Osteoblast (primary cell): ENCODE data around the gene MNX1. TPM values are rescaled to one million over a fixed set of nuclear protein-coding genes. Genes with fewer than 3 reads are reported as not detected.

Source experiments
- DNase-seq: peaks from one replicate; pipeline ENCODE4 v3.0.0; 2011; ENCODE audit warnings: low spot score, mixed read lengths; ENCODE audit not compliant: insufficient read length; ENCODE audit errors: missing footprints
- H2AFZ ChIP-seq: 2 replicates; pipeline ENCODE4 v1.6.0; 2011; ENCODE audit warnings: mild to moderate bottlenecking, low read length
- H3K27ac ChIP-seq: 2 replicates; pipeline ENCODE4 v1.5.1; 2011; ENCODE audit warnings: mild to moderate bottlenecking, low read depth, low read length, moderate library complexity
- H3K27me3 ChIP-seq: 2 replicates; pipeline ENCODE4 v1.6.0; 2012; ENCODE audit warnings: mild to moderate bottlenecking, control low read depth, inconsistent platforms, low read length, moderate library complexity; ENCODE audit not compliant: insufficient read depth
- H3K36me3 ChIP-seq: 2 replicates; pipeline ENCODE4 v1.5.1; 2011; ENCODE audit warnings: mild to moderate bottlenecking, low read length, control low read depth, moderate library complexity; ENCODE audit not compliant: insufficient read depth
- H3K4me1 ChIP-seq: 2 replicates; pipeline ENCODE4 v1.5.1; 2011; ENCODE audit warnings: mild to moderate bottlenecking, low read length, control low read depth, moderate library complexity; ENCODE audit not compliant: insufficient read depth
- H3K4me2 ChIP-seq: 2 replicates; pipeline ENCODE4 v1.6.0; 2011; ENCODE audit warnings: mild to moderate bottlenecking, low read length; ENCODE audit not compliant: insufficient read depth
- H3K4me3 ChIP-seq: fragments of 200-600 bp; sonication (generic); 3 replicates; pipeline ENCODE4 v1.5.1; 2012; ENCODE audit warnings: mild to moderate bottlenecking, low read length, inconsistent platforms; ENCODE audit not compliant: insufficient read depth
- H3K79me2 ChIP-seq: 2 replicates; pipeline ENCODE4 v1.6.0; 2012; ENCODE audit warnings: mild to moderate bottlenecking, low read length, control low read depth, inconsistent platforms; ENCODE audit not compliant: insufficient read depth
- H3K9me3 ChIP-seq: 2 replicates; pipeline ENCODE4 v1.5.1; 2011; ENCODE audit warnings: low read depth, low read length, control low read depth
- H4K20me1 ChIP-seq: 2 replicates; pipeline ENCODE4 v1.6.0; 2012; ENCODE audit warnings: mild to moderate bottlenecking, low read length, control low read depth; ENCODE audit not compliant: insufficient read depth
- CTCF ChIP-seq: IDR thresholded peaks from 2 replicates; pipeline ENCODE4 v1.5.1; 2011; ENCODE audit warnings: mild to moderate bottlenecking, low read depth, low read length, moderate library complexity; ENCODE audit errors: extremely low read depth
- total RNA-seq: library from RNA; depleted of rRNA; stranded (reverse); fragments of >200 nt; gene quantifications from 2 replicates; pipeline ENCODE4 v1.2.3, GENCODE V29; 2012

Gene MNX1
- total RNA-seq, 1 donor: not detected

DNA sequence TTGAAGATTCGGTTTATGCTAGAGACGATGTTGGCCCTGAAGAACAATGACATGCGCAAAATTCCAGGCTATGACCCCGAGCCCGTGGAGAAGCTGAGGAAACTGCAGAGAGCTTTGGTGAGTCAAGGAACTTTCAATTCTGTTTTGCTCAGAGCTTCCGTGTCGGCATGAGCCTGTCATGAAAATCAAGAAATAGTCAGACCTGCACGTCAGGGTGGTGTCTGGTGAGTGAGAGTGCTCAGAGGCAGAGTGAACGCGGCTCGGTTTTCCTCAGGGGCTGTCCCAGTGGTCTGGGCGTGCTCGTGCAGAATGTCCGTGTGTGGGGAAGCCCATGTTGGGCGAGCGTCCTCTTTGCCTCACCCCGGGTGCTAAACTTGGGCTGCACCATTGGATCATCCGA, 48.3 kb downstream of the MNX1 start:
- no peak for DNase-seq
- Histone ChIP-seq H3K27ac (no peak overlapping the region), H3K9me3 (no peaks in the 10 kb centered on the region), H4K20me1 (peaks cover 2% of the 10 kb centered on the region), H3K79me2 (peaks cover 30% of the 10 kb centered on the region), H3K36me3 (peaks cover 88% of the 10 kb centered on the region), H3K27me3 (no peaks in the 10 kb centered on the region), H2AFZ (no peak overlapping the region), H3K4me3 (no peak overlapping the region), H3K4me2 (no peak overlapping the region), H3K4me1 (no peaks in the 10 kb centered on the region)
- TF ChIP-seq CTCF: no peak

DNA sequence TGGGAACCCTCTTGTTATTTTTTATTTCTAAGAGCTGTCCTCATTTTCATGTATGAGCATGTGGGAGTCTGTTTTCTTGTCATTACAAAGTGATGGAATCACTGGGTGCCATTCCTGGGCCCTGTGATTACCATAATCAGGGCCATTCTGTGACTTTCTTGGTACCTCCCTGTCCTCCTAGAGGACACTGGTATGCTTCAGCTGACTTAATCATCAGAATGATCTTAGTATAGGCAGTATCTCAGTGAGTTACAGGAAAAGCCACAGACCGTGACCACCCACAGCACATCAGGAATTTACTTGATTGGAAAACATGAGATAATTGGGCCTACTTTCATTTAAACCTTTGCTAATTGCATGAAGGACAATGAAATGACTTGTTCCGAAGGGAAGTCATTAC, 53.7 kb downstream of the MNX1 start:
- Histone ChIP-seq H3K27ac (no peak overlapping the region), H3K4me1 (peaks cover 6% of the 10 kb centered on the region), H4K20me1 (peaks cover 20% of the 10 kb centered on the region), H3K27me3 (no peaks in the 10 kb centered on the region), H2AFZ (no peak overlapping the region), H3K9me3 (no peaks in the 10 kb centered on the region), H3K4me3 (no peak overlapping the region), H3K36me3 (peaks cover 83% of the 10 kb centered on the region), H3K79me2 (peaks cover 81% of the 10 kb centered on the region), H3K4me2 (no peak overlapping the region)
- no peak for TF ChIP-seq CTCF
- no peak for DNase-seq

GRCh38 chr7:156954941-156955340, 55.5 kb downstream of the MNX1 start:
- Histone ChIP-seq H3K4me2 (no peak overlapping the region), H3K36me3 (peaks cover 69% of the 10 kb centered on the region), H3K4me3 (no peak overlapping the region), H3K27me3 (no peaks in the 10 kb centered on the region), H2AFZ (no peak overlapping the region), H4K20me1 (peaks cover 28% of the 10 kb centered on the region), H3K9me3 (no peaks in the 10 kb centered on the region), H3K79me2 (peaks cover 85% of the 10 kb centered on the region), H3K4me1 (peaks cover 13% of the 10 kb centered on the region), H3K27ac (no peak overlapping the region)
- no peak for DNase-seq
- no peak for TF ChIP-seq CTCF

Other genes with a start within 250 kb of the MNX1 start
- 39.4 and 44.8 TPM in 2 replicates for gene LMBR1, start 117.5 kb downstream of the MNX1 start, total RNA-seq
- 11.6 and 17.1 TPM in 2 replicates for gene NOM1, start 61.0 kb downstream of the MNX1 start, total RNA-seq
- 94.9 and 95.9 TPM in 2 replicates for gene UBE3C, start 128.3 kb upstream of the MNX1 start, total RNA-seq